ENCODE data around the gene ABCA13. TPM values are rescaled to one million over a fixed set of nuclear protein-coding genes. Genes with fewer than 3 reads are reported as not detected.

ABCA13 gene
- polyA plus RNA-seq, 1 of the 3 experiments (the other 2 are of a cell fraction): not detected

GRCh38 chr7:48380921-48381320 is 209.7 kb downstream of the ABCA13 start (continued):
- TF ChIP-seq USF2 (IDR thresholded peaks at IDR 0.05; ENCODE audit: borderline replicate concordance, low read depth, low read length) (no peak), CTCF (IDR thresholded peaks at IDR 0.05) (no peak), ZBTB33 (IDR thresholded peaks at IDR 0.05; ENCODE audit: borderline replicate concordance, low read depth) (no peak)

- H2AFZ ChIP-seq (ENCODE audit: low read depth): no peak overlapping the region
- TF ChIP-seq GABPA (IDR thresholded peaks at IDR 0.05; ENCODE audit: low read depth) (no peak), ZBTB33 (IDR thresholded peaks at IDR 0.05; ENCODE audit: borderline replicate concordance, low read depth) (no peak), MXI1 (IDR thresholded peaks at IDR 0.05; ENCODE audit: low read depth, low read length) (no peak), EP300 (IDR thresholded peaks at IDR 0.05; ENCODE audit: borderline replicate concordance in 1 of 2, low read depth in 1 of 2, low read length in 1 of 2) (no peak)
- peaks cover 5% of the 10 kb centered on the region; the same call in 1 of the 2 replicates for H3K27me3 ChIP-seq (ENCODE audit: insufficient read depth)
- H3K9me2 ChIP-seq: no peaks in the 10 kb centered on the region
- H3K9me3 ChIP-seq: no peaks in the 10 kb centered on the region
- no peaks in the 10 kb centered on the region for H3K79me2 ChIP-seq (ENCODE audit: insufficient read depth)
- H3K4me2 ChIP-seq: no peak overlapping the region
- no peak overlapping the region for H3K4me3 ChIP-seq (ENCODE audit: low read depth in 2 of 2, low read length in 1 of 2)
- DNase-seq: no peak
- H3K36me3 ChIP-seq (replicated peaks in 1 of 2; ENCODE audit: control insufficient read depth in 1 of 2, insufficient read depth in 2 of 2, low read length in 1 of 2): no peaks in the 10 kb centered on the region
- WGBS (ENCODE audit: low lambda C conversion rate): 9% methylated on average over 8 of the region's 8 CpGs
- H3K4me1 ChIP-seq (ENCODE audit: control insufficient read depth in 1 of 2, insufficient read depth in 2 of 2, low read depth in 1 of 2, low read length in 1 of 2): no peaks in the 10 kb centered on the region
- no peak overlapping the region for H3K9ac ChIP-seq
- no peaks in the 10 kb centered on the region for H4K20me1 ChIP-seq (ENCODE audit: insufficient read depth)
- CTCF ChIA-PET: no interaction called here
- no peak overlapping the region for H3K27ac ChIP-seq (ENCODE audit: low read depth in 2 of 2, low read length in 1 of 2)
- POLR2A ChIA-PET: no interaction called here
- no peaks in the 10 kb centered on the region for H3F3A ChIP-seq (replicated peaks; ENCODE audit: insufficient read depth)
Observed at GRCh38 chr7:48381571-48381970, 210.3 kb downstream of the ABCA13 start.
